MCF 10A (cell line): ENCODE measurements around the gene SUGCT. TPM values are rescaled to one million over a fixed set of nuclear protein-coding genes. Genes with fewer than 3 reads are reported as not detected.

Experiments used
- BruUV-seq: library from RNA; stranded (reverse); fragments of 400-500 nt; replicated peaks from 2 replicates; lab custom pipeline; 2021; lab: Mats Ljungman, UMichigan
- CTCF ChIA-PET: fragments of 300-600 bp; sonication (Branson Sonifier 250); formaldehyde crosslinking; extraction: SDS; loops from one replicate; lab custom pipeline; 2021; ENCODE audit warnings: antibody characterized with exemption, inconsistent platforms; lab: Yijun Ruan, JAX
- POLR2A ChIA-PET: fragments of 300-600, 350-650 bp; sonication (Branson Sonifier 250); formaldehyde crosslinking; extraction: SDS; loops from one replicate; lab custom pipeline; 2020; ENCODE audit warnings: antibody characterized with exemption, inconsistent platforms; lab: Yijun Ruan, JAX
- DNase-seq: peaks from one replicate; pipeline ENCODE4 v3.0.0-alpha.2; 2018; ENCODE audit not compliant: unreplicated experiment
- H3K27ac Mint-ChIP-seq: one replicate; pipeline ENCODE4 v1.8.0; 2022; ENCODE audit warnings: mild to moderate bottlenecking, low read depth, mixed read lengths; ENCODE audit not compliant: unreplicated experiment
- H3K27me3 Mint-ChIP-seq: one replicate; pipeline ENCODE4 v1.8.0; 2022; ENCODE audit warnings: mixed read lengths; ENCODE audit not compliant: insufficient read depth, unreplicated experiment
- H3K36me3 Mint-ChIP-seq: one replicate; pipeline ENCODE4 v1.8.0; 2022; ENCODE audit warnings: mild to moderate bottlenecking, moderate library complexity, mixed read lengths; ENCODE audit not compliant: insufficient read depth, unreplicated experiment
- H3K4me1 Mint-ChIP-seq: one replicate; pipeline ENCODE4 v1.8.0; 2022; ENCODE audit warnings: mixed read lengths; ENCODE audit not compliant: insufficient read depth, unreplicated experiment
- H3K4me3 Mint-ChIP-seq: one replicate; pipeline ENCODE4 v1.8.0; 2022; ENCODE audit warnings: mild to moderate bottlenecking, moderate library complexity, mixed read lengths; ENCODE audit not compliant: unreplicated experiment
- H3K9me3 Mint-ChIP-seq: one replicate; pipeline ENCODE4 v1.8.0; 2022; ENCODE audit warnings: mixed read lengths; ENCODE audit not compliant: unreplicated experiment
- CTCF ChIP-seq: fragments of 200-600 bp; IDR thresholded peaks from one replicate; pipeline ENCODE4 v1.8.0; 2022; ENCODE audit warnings: antibody characterized with exemption, mild to moderate bottlenecking; ENCODE audit not compliant: unreplicated experiment
- intact Hi-C: fragments of 100-400 bp; cut with micrococcal nuclease; formaldehyde crosslinking; loops from 2 replicates; pipeline ENCODE4 v1.14.1; 2022
- total RNA-seq: library from RNA; stranded (reverse); gene quantifications from 2 replicates; pipeline ENCODE4 v1.2.3, GENCODE V29; 2022

SUGCT gene
- total RNA-seq, 1 experiment from 2014 or later, result 25.4 TPM

GRCh38 chr7:40468891-40469864, 334.4 kb downstream of the SUGCT start:
- Mint-ChIP-seq H3K9me3 (no peaks in the 10 kb centered on the region), H3K4me3 (no peak overlapping the region), H3K27ac (no peak overlapping the region), H3K27me3 (no peaks in the 10 kb centered on the region), H3K36me3 (no peaks in the 10 kb centered on the region), H3K4me1 (no peaks in the 10 kb centered on the region)
- DNase-seq, result no peak
- intact Hi-C loops, result no loop called here
- TF ChIP-seq CTCF, result no peak
- BruUV-seq, result no TSS peak
- ChIA-PET CTCF (no interaction called here), POLR2A (no interaction called here)

- no peak for DNase-seq
- no peaks in the 10 kb centered on the region for H3K36me3 Mint-ChIP-seq
- H3K4me3 Mint-ChIP-seq, result no peak overlapping the region
- no peaks in the 10 kb centered on the region for H3K4me1 Mint-ChIP-seq
- ChIA-PET CTCF (no interaction called here), POLR2A (no interaction called here)
- intact Hi-C loops, result no loop called here
- H3K9me3 Mint-ChIP-seq, result no peaks in the 10 kb centered on the region
- no peak overlapping the region for H3K27ac Mint-ChIP-seq
- TF ChIP-seq CTCF, result no peak
- no TSS peak for BruUV-seq
- no peaks in the 10 kb centered on the region for H3K27me3 Mint-ChIP-seq
Measured at GRCh38 chr7:40470091-40470592, 335.3 kb downstream of the SUGCT start.

GRCh38 chr7:40470817-40471216, 336.0 kb downstream of the SUGCT start:
- POLR2A ChIA-PET, result no interaction called here
- Mint-ChIP-seq H3K9me3 (no peaks in the 10 kb centered on the region), H3K4me1 (no peaks in the 10 kb centered on the region), H3K36me3 (no peaks in the 10 kb centered on the region), H3K4me3 (no peak overlapping the region), H3K27ac (no peak overlapping the region), H3K27me3 (no peaks in the 10 kb centered on the region)
- DNase-seq, result no peak
- no peak for TF ChIP-seq CTCF
- CTCF ChIA-PET, result no interaction called here
- intact Hi-C loops, result no loop called here
- no TSS peak for BruUV-seq

- H3K27me3 Mint-ChIP-seq, result no peaks in the 10 kb centered on the region
- no peaks in the 10 kb centered on the region for H3K36me3 Mint-ChIP-seq
- no peaks in the 10 kb centered on the region for H3K4me1 Mint-ChIP-seq
- ChIA-PET POLR2A (no interaction called here), CTCF (no interaction called here)
- DNase-seq, result no peak
- BruUV-seq, result no TSS peak
- H3K4me3 Mint-ChIP-seq, result no peak overlapping the region
- intact Hi-C loops, result no loop called here
- H3K27ac Mint-ChIP-seq, result no peak overlapping the region
- no peaks in the 10 kb centered on the region for H3K9me3 Mint-ChIP-seq
- no peak for TF ChIP-seq CTCF
Measured at GRCh38 chr7:40471891-40472290, 337.1 kb downstream of the SUGCT start.
